ENCODE results near the gene METAP2.

Gene METAP2

DNA sequence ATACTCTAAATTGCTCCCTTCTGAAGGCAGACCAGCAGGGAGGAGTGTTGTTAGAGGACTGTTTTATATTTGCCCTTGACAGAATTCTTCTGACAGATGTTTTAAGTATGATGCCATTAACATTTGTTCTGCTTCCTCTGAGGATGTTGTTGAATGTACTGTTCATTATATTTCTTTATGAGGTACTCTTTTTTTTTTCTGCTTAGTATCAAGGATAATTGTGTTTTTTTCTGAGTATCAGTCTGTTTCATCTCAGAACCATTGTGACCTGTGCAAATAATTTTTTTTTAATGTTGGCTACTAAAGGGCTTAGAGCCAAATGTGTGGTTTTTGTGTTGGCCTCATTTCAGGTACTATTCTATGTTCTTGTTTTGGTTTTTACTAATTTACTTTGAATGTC lies 10.6 kb downstream of the METAP2 start:
- TF ChIP-seq POLR2AphosphoS5 (IDR thresholded peaks at IDR 0.05; ENCODE audit: low read depth, low read length) = no peak
- TF ChIP-seq POLR2A (IDR thresholded peaks at IDR 0.05; ENCODE audit: low read depth, low read length) = no peak
- no peak for TF ChIP-seq SPI1 (IDR thresholded peaks at IDR 0.05; ENCODE audit: low read depth, low read length)
- no peak for TF ChIP-seq PAX5 (IDR thresholded peaks at IDR 0.05; ENCODE audit: insufficient read depth, low read length, severe bottlenecking)
- TF ChIP-seq POU2F2 (IDR thresholded peaks at IDR 0.05; ENCODE audit: low read depth, low read length) = no peak
- TF ChIP-seq TAF1 (IDR thresholded peaks at IDR 0.05; ENCODE audit: low read depth, low read length) = no peak
- FAIRE-seq (no peak), DNase-seq (ENCODE audit: insufficient read length, low spot score) (no peak)

DNA sequence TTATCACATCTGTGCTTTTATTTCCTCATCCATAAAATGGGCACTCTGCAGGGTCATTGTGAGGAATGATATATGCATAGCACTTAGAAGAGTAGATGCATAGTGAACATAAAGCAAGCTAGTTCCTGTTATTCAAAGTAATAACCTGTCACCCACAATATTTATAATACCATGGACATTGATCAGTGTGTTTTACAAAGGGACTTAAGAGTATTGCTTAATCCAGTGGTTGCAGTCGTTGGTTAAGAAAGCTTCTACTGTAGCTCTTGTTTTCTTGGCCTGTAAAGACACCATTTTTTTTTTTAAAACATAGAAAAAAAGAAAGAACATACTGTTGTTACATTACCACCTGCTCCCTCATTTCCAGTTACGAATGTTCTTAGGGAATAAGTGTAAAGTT lies 13.1 kb downstream of the METAP2 start:
- TF ChIP-seq PAX5 (IDR thresholded peaks at IDR 0.05; ENCODE audit: insufficient read depth, low read length, severe bottlenecking) (no peak), TAF1 (IDR thresholded peaks at IDR 0.05; ENCODE audit: low read depth, low read length) (no peak), SPI1 (IDR thresholded peaks at IDR 0.05; ENCODE audit: low read depth, low read length) (no peak), POLR2AphosphoS5 (IDR thresholded peaks at IDR 0.05; ENCODE audit: low read depth, low read length) (no peak), POLR2A (IDR thresholded peaks at IDR 0.05; ENCODE audit: low read depth, low read length) (no peak), POU2F2 (IDR thresholded peaks at IDR 0.05; ENCODE audit: low read depth, low read length) (no peak)
- FAIRE-seq = no peak
- no peak for DNase-seq (ENCODE audit: insufficient read length, low spot score)

DNA sequence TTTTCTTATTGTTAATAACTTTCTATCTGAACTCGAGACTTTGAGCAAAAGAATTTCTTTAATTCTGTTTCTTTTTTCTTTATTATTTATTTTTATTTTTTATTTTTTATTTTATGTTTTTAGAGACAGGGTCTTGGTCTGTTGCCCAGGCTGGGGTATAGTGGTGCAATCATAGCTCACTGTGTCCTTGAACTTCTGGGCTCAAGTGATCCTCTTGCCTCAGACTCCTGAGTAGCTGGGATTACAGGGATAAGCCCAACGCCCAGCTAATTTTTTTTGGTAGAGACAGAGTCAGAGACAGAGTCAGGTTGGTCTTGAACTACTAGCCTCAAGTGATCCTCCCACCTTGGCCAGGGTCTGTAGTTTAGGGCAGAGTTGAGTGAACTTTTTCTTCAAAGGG lies 18.5 kb downstream of the METAP2 start:
- FAIRE-seq = peak; percentile 13
- TF ChIP-seq POLR2AphosphoS5 (IDR thresholded peaks at IDR 0.05; ENCODE audit: low read depth, low read length) (no peak), TAF1 (IDR thresholded peaks at IDR 0.05; ENCODE audit: low read depth, low read length) (no peak), PAX5 (IDR thresholded peaks at IDR 0.05; ENCODE audit: insufficient read depth, low read length, severe bottlenecking) (no peak), POLR2A (IDR thresholded peaks at IDR 0.05; ENCODE audit: low read depth, low read length) (no peak), SPI1 (IDR thresholded peaks at IDR 0.05; ENCODE audit: low read depth, low read length) (no peak), POU2F2 (IDR thresholded peaks at IDR 0.05; ENCODE audit: low read depth, low read length) (no peak)
- DNase-seq (ENCODE audit: insufficient read length, low spot score) = no peak

DNA sequence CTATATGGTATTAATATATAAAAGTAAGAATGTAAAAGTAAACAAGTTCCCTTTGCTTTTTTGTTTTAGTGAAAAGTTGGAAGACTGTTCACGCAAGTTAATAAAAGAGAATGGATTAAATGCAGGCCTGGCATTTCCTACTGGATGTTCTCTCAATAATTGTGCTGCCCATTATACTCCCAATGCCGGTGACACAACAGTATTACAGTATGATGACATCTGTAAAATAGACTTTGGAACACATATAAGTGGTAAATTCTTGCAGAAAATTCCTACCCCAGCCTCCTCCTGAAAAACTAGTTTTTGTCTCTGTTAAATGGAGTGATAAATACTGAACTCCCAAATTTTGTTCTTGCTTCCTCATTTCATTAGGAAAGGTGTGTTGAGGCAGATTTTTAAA lies 20.9 kb downstream of the METAP2 start:
- FAIRE-seq (no peak), DNase-seq (ENCODE audit: insufficient read length, low spot score) (no peak)
- TF ChIP-seq POU2F2 (IDR thresholded peaks at IDR 0.05; ENCODE audit: low read depth, low read length) (no peak), SPI1 (IDR thresholded peaks at IDR 0.05; ENCODE audit: low read depth, low read length) (no peak), TAF1 (IDR thresholded peaks at IDR 0.05; ENCODE audit: low read depth, low read length) (no peak), POLR2AphosphoS5 (IDR thresholded peaks at IDR 0.05; ENCODE audit: low read depth, low read length) (no peak), POLR2A (IDR thresholded peaks at IDR 0.05; ENCODE audit: low read depth, low read length) (no peak), PAX5 (IDR thresholded peaks at IDR 0.05; ENCODE audit: insufficient read depth, low read length, severe bottlenecking) (no peak)

DNA sequence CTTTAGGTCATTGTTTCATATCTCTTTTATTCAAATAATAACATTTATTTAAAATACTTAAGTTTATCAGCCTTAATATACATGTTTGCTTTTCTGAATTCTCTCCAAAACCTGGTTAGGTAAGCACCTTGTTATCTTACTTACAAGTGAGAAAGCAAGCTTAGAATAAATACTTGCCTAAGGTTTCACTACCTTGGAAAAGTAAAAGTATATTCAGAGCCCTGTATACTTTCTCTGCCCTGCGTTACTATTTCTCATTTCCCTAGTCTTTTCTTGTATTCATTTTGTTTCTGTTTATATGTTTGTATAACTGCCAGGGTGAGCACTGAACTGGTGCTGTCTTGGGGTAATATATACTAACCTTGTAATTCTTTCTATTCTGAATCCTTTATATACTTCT lies 21.5 kb downstream of the METAP2 start:
- no peak for DNase-seq (ENCODE audit: insufficient read length, low spot score)
- TF ChIP-seq SPI1 (IDR thresholded peaks at IDR 0.05; ENCODE audit: low read depth, low read length) = no peak
- no peak for TF ChIP-seq POU2F2 (IDR thresholded peaks at IDR 0.05; ENCODE audit: low read depth, low read length)
- TF ChIP-seq TAF1 (IDR thresholded peaks at IDR 0.05; ENCODE audit: low read depth, low read length) = no peak
- TF ChIP-seq PAX5 (IDR thresholded peaks at IDR 0.05; ENCODE audit: insufficient read depth, low read length, severe bottlenecking) = no peak
- no peak for TF ChIP-seq POLR2AphosphoS5 (IDR thresholded peaks at IDR 0.05; ENCODE audit: low read depth, low read length)
- TF ChIP-seq POLR2A (IDR thresholded peaks at IDR 0.05; ENCODE audit: low read depth, low read length) = no peak
- no peak for FAIRE-seq

DNA sequence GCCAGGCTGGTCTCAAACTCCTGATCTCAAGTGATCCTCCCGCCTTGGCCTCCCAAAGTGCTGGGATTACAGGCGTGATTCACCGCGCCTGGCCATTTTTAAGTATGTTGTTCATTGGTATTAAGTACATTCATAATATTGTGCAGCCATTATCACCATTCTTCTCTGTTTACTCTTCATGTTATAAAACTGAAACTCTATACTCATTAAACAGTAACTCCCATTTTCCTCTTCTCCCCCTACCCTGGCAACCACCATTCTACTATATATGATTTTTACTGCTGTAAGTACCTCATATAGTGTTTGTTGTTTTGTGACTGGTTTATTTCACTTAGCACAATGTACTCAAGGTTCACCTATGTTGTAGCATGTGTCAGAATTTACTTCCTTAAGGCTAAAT lies 23.1 kb downstream of the METAP2 start:
- peak; percentile 76 for FAIRE-seq

DNA sequence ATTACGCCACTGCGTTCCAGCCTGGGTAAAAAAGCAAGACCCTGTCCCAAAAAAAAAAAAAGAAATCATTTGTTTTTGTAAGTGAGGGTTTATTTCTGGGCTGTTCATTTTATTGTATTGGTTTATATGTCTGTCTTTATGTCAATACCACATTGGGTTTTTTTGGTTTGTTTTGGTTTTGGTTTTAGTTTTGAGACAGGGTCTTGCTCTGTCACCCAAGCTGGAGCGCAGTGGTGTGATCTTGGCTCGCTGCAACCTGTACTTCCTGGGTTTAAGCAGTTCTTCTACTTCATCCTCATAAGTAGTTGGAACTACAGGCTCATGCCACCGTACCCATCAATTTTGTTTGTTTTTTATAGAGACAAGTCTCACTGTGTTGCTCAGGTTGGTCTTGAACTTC lies 25.0 kb downstream of the METAP2 start:
- no peak for TF ChIP-seq TAF1 (IDR thresholded peaks at IDR 0.05; ENCODE audit: low read depth, low read length)
- no peak for TF ChIP-seq POU2F2 (IDR thresholded peaks at IDR 0.05; ENCODE audit: low read depth, low read length)
- no peak for TF ChIP-seq POLR2A (IDR thresholded peaks at IDR 0.05; ENCODE audit: low read depth, low read length)
- no peak for TF ChIP-seq PAX5 (IDR thresholded peaks at IDR 0.05; ENCODE audit: insufficient read depth, low read length, severe bottlenecking)
- TF ChIP-seq POLR2AphosphoS5 (IDR thresholded peaks at IDR 0.05; ENCODE audit: low read depth, low read length) = no peak
- no peak for TF ChIP-seq SPI1 (IDR thresholded peaks at IDR 0.05; ENCODE audit: low read depth, low read length)
- FAIRE-seq (no peak), DNase-seq (ENCODE audit: insufficient read length, low spot score) (no peak)

More for the DNA sequence above, 23.1 kb downstream of the METAP2 start:
- no peak for DNase-seq (ENCODE audit: insufficient read length, low spot score)
- no peak for TF ChIP-seq POU2F2 (IDR thresholded peaks at IDR 0.05; ENCODE audit: low read depth, low read length)
- no peak for TF ChIP-seq PAX5 (IDR thresholded peaks at IDR 0.05; ENCODE audit: insufficient read depth, low read length, severe bottlenecking)
- TF ChIP-seq TAF1 (IDR thresholded peaks at IDR 0.05; ENCODE audit: low read depth, low read length) = no peak
- TF ChIP-seq POLR2A (IDR thresholded peaks at IDR 0.05; ENCODE audit: low read depth, low read length) = no peak
- no peak for TF ChIP-seq SPI1 (IDR thresholded peaks at IDR 0.05; ENCODE audit: low read depth, low read length)
- no peak for TF ChIP-seq POLR2AphosphoS5 (IDR thresholded peaks at IDR 0.05; ENCODE audit: low read depth, low read length)

DNA sequence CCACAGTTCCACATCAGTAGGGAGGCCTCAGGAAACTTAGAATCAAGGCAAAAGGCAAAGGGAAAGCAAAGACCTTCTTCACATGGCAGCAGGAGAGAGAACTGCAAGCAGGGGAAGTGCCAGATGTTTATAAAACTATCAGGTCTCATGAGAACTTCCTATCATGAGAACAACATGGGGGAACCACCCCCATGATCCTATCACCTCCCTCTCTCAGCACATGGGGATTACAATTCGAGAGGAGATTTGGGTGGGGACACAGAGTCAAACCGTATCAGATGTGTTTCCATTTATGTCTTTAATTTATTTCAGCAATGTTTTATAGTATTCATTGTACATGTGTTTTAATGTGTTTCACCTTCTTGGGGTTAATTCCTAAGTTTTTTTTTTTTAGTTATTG lies 25.8 kb downstream of the METAP2 start:
- FAIRE-seq = no peak
- TF ChIP-seq POU2F2 (IDR thresholded peaks at IDR 0.05; ENCODE audit: low read depth, low read length) = no peak
- no peak for TF ChIP-seq TAF1 (IDR thresholded peaks at IDR 0.05; ENCODE audit: low read depth, low read length)
- TF ChIP-seq POLR2A (IDR thresholded peaks at IDR 0.05; ENCODE audit: low read depth, low read length) = no peak
- TF ChIP-seq PAX5 (IDR thresholded peaks at IDR 0.05; ENCODE audit: insufficient read depth, low read length, severe bottlenecking) = no peak
- TF ChIP-seq POLR2AphosphoS5 (IDR thresholded peaks at IDR 0.05; ENCODE audit: low read depth, low read length) = no peak
- no peak for TF ChIP-seq SPI1 (IDR thresholded peaks at IDR 0.05; ENCODE audit: low read depth, low read length)
- no peak for DNase-seq (ENCODE audit: insufficient read length, low spot score)

DNA sequence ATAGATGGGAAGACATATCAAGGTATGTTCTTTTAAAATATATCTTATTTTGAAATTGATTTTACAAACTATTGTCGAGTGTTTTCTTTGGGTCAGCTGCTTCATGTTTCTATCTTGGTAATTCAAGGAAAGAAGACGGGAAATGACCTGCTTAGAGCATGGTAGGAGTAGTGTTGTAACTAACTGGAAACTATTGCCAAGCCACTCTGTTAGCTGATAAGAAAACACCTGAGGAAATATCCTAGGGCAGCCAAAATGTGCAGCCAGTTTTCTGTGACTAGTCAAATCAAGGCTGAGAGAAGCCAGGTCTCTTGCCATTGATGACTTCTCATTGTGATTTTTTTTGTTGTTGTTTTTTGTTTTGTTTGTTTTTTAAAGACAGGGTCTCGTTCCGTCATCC lies 30.2 kb downstream of the METAP2 start:
- no peak for TF ChIP-seq POLR2AphosphoS5 (IDR thresholded peaks at IDR 0.05; ENCODE audit: low read depth, low read length)
- TF ChIP-seq SPI1 (IDR thresholded peaks at IDR 0.05; ENCODE audit: low read depth, low read length) = no peak
- DNase-seq (ENCODE audit: insufficient read length, low spot score) (no peak), FAIRE-seq (no peak)

DNA sequence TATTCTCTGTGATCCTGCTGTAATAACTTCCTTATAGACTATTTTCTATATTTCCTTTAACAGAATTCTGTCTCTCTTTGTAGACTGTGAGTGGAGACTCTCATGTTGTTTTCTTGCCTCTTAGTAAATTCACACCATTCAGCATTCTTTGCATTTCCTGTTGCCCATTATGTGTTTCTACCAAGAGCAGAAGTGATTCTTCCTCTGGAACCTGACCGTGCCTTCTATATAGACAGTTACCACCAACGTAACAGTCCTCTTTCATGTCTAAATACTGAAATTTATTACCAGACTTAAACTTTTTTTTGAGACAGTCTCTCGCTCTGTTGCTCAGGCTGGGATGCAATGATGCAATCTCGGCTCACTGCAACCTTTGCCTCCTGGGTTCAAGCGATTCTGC lies 31.1 kb downstream of the METAP2 start:
- TF ChIP-seq POLR2AphosphoS5 (IDR thresholded peaks at IDR 0.05; ENCODE audit: low read depth, low read length) = no peak
- no peak for TF ChIP-seq TAF1 (IDR thresholded peaks at IDR 0.05; ENCODE audit: low read depth, low read length)
- no peak for FAIRE-seq

More for the DNA sequence above, 31.1 kb downstream of the METAP2 start:
- no peak for DNase-seq (ENCODE audit: insufficient read length, low spot score)

Data from GM12891 (cell line).